Left renal pelvis (tissue), 4 donors: ENCODE measurements around the gene MRPL52. TPM values are rescaled to one million over a fixed set of nuclear protein-coding genes. Genes with fewer than 3 reads are reported as not detected.
"Not testable (repeated sequence)": the region's sequence is repeated elsewhere in the genome, so short reads cannot be mapped to it uniquely, and the experiment has no call there.

ENCODE experiments used
- DNase-seq, 4 donors: peaks; one replicate each; pipeline ENCODE4 v3.0.0-alpha.2; 2013; ENCODE audit warnings: low read depth in 4 of 4, low spot score in 3 of 4
- polyA plus RNA-seq, 4 donors: library from polyadenylated mRNA; unstranded; fragments of 120-200 nt; gene quantifications; one replicate each; pipeline ENCODE4 v1.2.1, GENCODE V29; 2013; ENCODE audit not compliant: insufficient read length in 4 of 4

The MRPL52 gene
- polyA plus RNA-seq, 4 donors = 50.2 to 110 (median 73.4) TPM

- DNase-seq = no peak
Measured at GRCh38 chr14:22852599-22852939, 22.9 kb downstream of the MRPL52 start.

- DNase-seq = peak in 2 of 4 donors; percentile 72 to 75
Measured at GRCh38 chr14:22852940-22853767, 23.5 kb downstream of the MRPL52 start.

GRCh38 chr14:22854296-22854695 is 24.6 kb downstream of the MRPL52 start:
- DNase-seq = not testable (repeated sequence)

GRCh38 chr14:22854963-22855724 is 25.5 kb downstream of the MRPL52 start:
- no peak for DNase-seq

GRCh38 chr14:22856428-22856827 is 26.7 kb downstream of the MRPL52 start:
- DNase-seq = no peak

- DNase-seq = not testable (repeated sequence)
Measured at GRCh38 chr14:22860377-22860776, 30.7 kb downstream of the MRPL52 start.

- no peak for DNase-seq
Measured at GRCh38 chr14:22861651-22862050, 32.0 kb downstream of the MRPL52 start.

- DNase-seq = no peak
Measured at GRCh38 chr14:22864979-22865378, 35.3 kb downstream of the MRPL52 start.

- no peak for DNase-seq
Measured at GRCh38 chr14:22865424-22866405, 36.0 kb downstream of the MRPL52 start.

GRCh38 chr14:22866874-22867273 is 37.2 kb downstream of the MRPL52 start:
- DNase-seq = no peak

GRCh38 chr14:22870811-22871223 is 41.1 kb downstream of the MRPL52 start:
- no peak for DNase-seq

- peak in 3 of 4 donors; percentile 82 to 87 (median 83) for DNase-seq
Measured at GRCh38 chr14:22871224-22872032, 41.7 kb downstream of the MRPL52 start, which contains the start of gene LRP10. TSS of gene LRP10 (plus strand) at chr14:22871740. CDS start at chr14:22872304, 564 bp downstream.

GRCh38 chr14:22872033-22872832 is 42.5 kb downstream of the MRPL52 start:
- DNase-seq = peak in 3 of 4 donors; percentile 80 to 89 (median 84)

- no peak for DNase-seq
Measured at GRCh38 chr14:22872833-22873520, 43.3 kb downstream of the MRPL52 start.

GRCh38 chr14:22875003-22875747 is 45.5 kb downstream of the MRPL52 start:
- DNase-seq = no peak

GRCh38 chr14:22875748-22876319 is 46.1 kb downstream of the MRPL52 start:
- no peak for DNase-seq

- DNase-seq = no peak
Measured at GRCh38 chr14:22877000-22877501, 47.4 kb downstream of the MRPL52 start.
